Activated CD8-positive, alpha-beta memory T cell treated with anti-CD3 and anti-CD28 coated beads for 36 hours (primary cell): Measurements from ENCODE around the gene LYPD6B. TPM values are rescaled to one million over a fixed set of nuclear protein-coding genes. Genes with fewer than 3 reads are reported as not detected.

Experiments
- CTCF ChIA-PET: fragments of 350-600 bp; sonication (Branson Sonifier 250); formaldehyde crosslinking; loops from one replicate; lab custom pipeline; 2021; ENCODE audit warnings: antibody characterized with exemption; lab: Charles Lee
- POLR2A ChIA-PET: fragments of 350-600 bp; sonication (Branson Sonifier 250); formaldehyde crosslinking; loops from one replicate; lab custom pipeline; 2021; ENCODE audit warnings: antibody characterized with exemption; lab: Charles Lee
- total RNA-seq, 2 experiments: library from RNA; stranded (reverse); gene quantifications; one replicate each; pipeline ENCODE4 v1.2.3, GENCODE V29; 2021

Gene LYPD6B
- total RNA-seq, 2 experiments from 2014 or later = not detected

- ChIA-PET CTCF (no interaction called here), POLR2A (no interaction called here)
Observed at GRCh38 chr2:149009576-149010461, 28.7 kb upstream of the LYPD6B start.

GRCh38 chr2:149012545-149012944 is 26.0 kb upstream of the LYPD6B start:
- ChIA-PET POLR2A (no interaction called here), CTCF (no interaction called here)

GRCh38 chr2:149015501-149015900 is 23.0 kb upstream of the LYPD6B start:
- ChIA-PET CTCF (interaction anchor here (1.4 kb wide), 1 partner anchor 14 kb away, joined by 3 read pairs; no protein-coding TSS in a partner anchor), POLR2A (no interaction called here)

GRCh38 chr2:149015926-149016563 is 22.5 kb upstream of the LYPD6B start:
- CTCF ChIA-PET = interaction anchor here (1.4 kb wide), 1 partner anchor 15 kb away, joined by 3 read pairs; no protein-coding TSS in a partner anchor
- POLR2A ChIA-PET = no interaction called here

- CTCF ChIA-PET = interaction anchor here (0.6 to 1.5 kb wide), 7 partner anchors 11 to 544 kb away, joined by 3 to 8 read pairs (median 3); no protein-coding TSS in a partner anchor
- POLR2A ChIA-PET = no interaction called here
Observed at GRCh38 chr2:149017116-149017985, 21.1 kb upstream of the LYPD6B start.

GRCh38 chr2:149018981-149019380 is 19.5 kb upstream of the LYPD6B start:
- ChIA-PET POLR2A (no interaction called here), CTCF (interaction anchor here (1.5 kb wide), 1 partner anchor 9 kb away, joined by 6 read pairs; no protein-coding TSS in a partner anchor)

GRCh38 chr2:149019768-149020167 is 18.7 kb upstream of the LYPD6B start:
- CTCF ChIA-PET = no interaction called here
- POLR2A ChIA-PET = no interaction called here

GRCh38 chr2:149020432-149020851 is 18.1 kb upstream of the LYPD6B start:
- CTCF ChIA-PET = no interaction called here
- POLR2A ChIA-PET = no interaction called here

- ChIA-PET CTCF (interaction anchor here (0.7 kb wide), 1 partner anchor 1544 kb away, joined by 5 read pairs; no protein-coding TSS in a partner anchor), POLR2A (no interaction called here)
Observed at GRCh38 chr2:149021271-149021719, 17.2 kb upstream of the LYPD6B start.

- CTCF ChIA-PET = interaction anchor here (0.7 kb wide), 1 partner anchor 1544 kb away, joined by 5 read pairs; no protein-coding TSS in a partner anchor
- POLR2A ChIA-PET = no interaction called here
Observed at GRCh38 chr2:149021761-149022160, 16.7 kb upstream of the LYPD6B start.

- ChIA-PET CTCF (no interaction called here), POLR2A (no interaction called here)
Observed at GRCh38 chr2:149023091-149023490, 15.4 kb upstream of the LYPD6B start.

GRCh38 chr2:149027590-149028250 is 10.8 kb upstream of the LYPD6B start:
- POLR2A ChIA-PET = no interaction called here
- CTCF ChIA-PET = interaction anchor here (1.6 kb wide), 1 partner anchor 9 kb away, joined by 6 read pairs; no protein-coding TSS in a partner anchor

GRCh38 chr2:149028377-149028776 is 10.1 kb upstream of the LYPD6B start:
- POLR2A ChIA-PET = no interaction called here

GRCh38 chr2:149028891-149029290 is 9.6 kb upstream of the LYPD6B start:
- CTCF ChIA-PET = interaction anchor here (1.6 kb wide), 1 partner anchor 10 kb away, joined by 6 read pairs; no protein-coding TSS in a partner anchor
- POLR2A ChIA-PET = no interaction called here

More at GRCh38 chr2:149028377-149028776, 10.1 kb upstream of the LYPD6B start:
- CTCF ChIA-PET = interaction anchor here (1.6 kb wide), 1 partner anchor 10 kb away, joined by 6 read pairs; no protein-coding TSS in a partner anchor

- ChIA-PET CTCF (interaction anchor here (1.6 kb wide), 1 partner anchor 11 kb away, joined by 6 read pairs; no protein-coding TSS in a partner anchor), POLR2A (no interaction called here)
Observed at GRCh38 chr2:149029307-149029965, 9.1 kb upstream of the LYPD6B start.

GRCh38 chr2:149031396-149031795 is 7.1 kb upstream of the LYPD6B start:
- POLR2A ChIA-PET = no interaction called here

GRCh38 chr2:149033716-149034115 is 4.8 kb upstream of the LYPD6B start:
- CTCF ChIA-PET = no interaction called here

More at GRCh38 chr2:149031396-149031795, 7.1 kb upstream of the LYPD6B start:
- CTCF ChIA-PET = no interaction called here

GRCh38 chr2:149034406-149034805 is 4.1 kb upstream of the LYPD6B start:
- ChIA-PET POLR2A (no interaction called here), CTCF (no interaction called here)

More at GRCh38 chr2:149033716-149034115, 4.8 kb upstream of the LYPD6B start:
- POLR2A ChIA-PET = no interaction called here
